Lung (tissue), 12 donors: ENCODE measurements around the gene UBE2I. TPM values are rescaled to one million over a fixed set of nuclear protein-coding genes. Genes with fewer than 3 reads are reported as not detected.

Experiments used
- ATAC-seq: fragments of 200-7000 bp; cut with Tn5 transposase; one replicate; pipeline ENCODE4 v1.9.1; 2020; ENCODE audit warnings: moderate number of reproducible peaks; ENCODE audit not compliant: insufficient read depth, low FRiP score
- DNase-seq, 3 donors: peaks; one replicate each; pipeline ENCODE4 v3.0.0-alpha.2; 2013 to 2017
- H3K27ac ChIP-seq, 2 donors: one replicate each; pipeline ENCODE4 v1.5.1; 2013; ENCODE audit warnings: mild to moderate bottlenecking in 2 of 2, moderate library complexity in 2 of 2, control low read depth in 1 of 2, inconsistent platforms in 1 of 2, low read depth in 1 of 2, low read length in 1 of 2
- H3K27me3 ChIP-seq, 3 donors: one replicate each; pipeline ENCODE4 v1.5.1; 2013; ENCODE audit warnings: low read length in 2 of 3; ENCODE audit not compliant: control insufficient read depth in 3 of 3, insufficient read depth in 3 of 3
- H3K36me3 ChIP-seq, 4 donors: one replicate each; pipeline ENCODE4 v1.5.1; 2013; ENCODE audit warnings: low read length in 4 of 4, mild to moderate bottlenecking in 1 of 4, moderate library complexity in 1 of 4; ENCODE audit not compliant: control insufficient read depth in 4 of 4, insufficient read depth in 4 of 4
- H3K4me1 ChIP-seq, 5 donors: one replicate each; pipeline ENCODE4 v1.5.1; 2013; ENCODE audit warnings: low read length in 5 of 5, mild to moderate bottlenecking in 2 of 5, moderate library complexity in 1 of 5; ENCODE audit not compliant: control insufficient read depth in 5 of 5, insufficient read depth in 5 of 5
- H3K4me3 ChIP-seq: one replicate; pipeline ENCODE4 v1.5.1; 2013; ENCODE audit warnings: mild to moderate bottlenecking, control low read depth, moderate library complexity
- H3K9ac ChIP-seq, 2 donors: one replicate each; pipeline ENCODE4 v1.5.1; 2013; ENCODE audit warnings: low read length in 2 of 2, control low read depth in 1 of 2; ENCODE audit not compliant: insufficient read depth in 1 of 2
- H3K9me3 ChIP-seq, 4 donors: one replicate each; pipeline ENCODE4 v1.5.1; 2013; ENCODE audit warnings: low read length in 3 of 4, mild to moderate bottlenecking in 1 of 4, moderate library complexity in 1 of 4; ENCODE audit not compliant: control insufficient read depth in 4 of 4, insufficient read depth in 3 of 4
- WGBS, 2 donors: extraction: QIAGEN DNeasy Blood & Tissue Kit; methylation state at CpG; one replicate each; pipeline ENCODE4 v1.1.7; 2013; 5-methylcytosine and 5-hydroxymethylcytosine counted together
- polyA plus RNA-seq, 2 donors: library from polyadenylated mRNA; stranded (reverse); fragments of 200-250 nt; gene quantifications; one replicate each; pipeline ENCODE4 v1.2.1, GENCODE V29; 2013
- total RNA-seq, 2 donors: library from RNA; depleted of rRNA in 1 of 2; stranded (reverse); fragments of >200 nt in 1 of 2; gene quantifications; one replicate each; pipeline ENCODE4 v1.2.1, GENCODE V29; 2014 to 2021
- TF ChIP-seq, protein P1 (sequence below): IDR thresholded peaks from 2 replicates; pipeline ENCODE4 v1.5.1; 2012; ENCODE audit warnings: mild to moderate bottlenecking; ENCODE audit errors: control extremely low read depth, extremely low read depth
- donor health status: control.
- donor health status: control.
- donor health status: Bipolar disorder and iron deficiency.
- donor health status: healthy.
- donor health status: DM: yes; HTN: yes; CAD: no.

UBE2I gene
- total and polyA plus RNA-seq, 4 donors, result 63.9 to 96.8 (median 81.5) TPM

DNA sequence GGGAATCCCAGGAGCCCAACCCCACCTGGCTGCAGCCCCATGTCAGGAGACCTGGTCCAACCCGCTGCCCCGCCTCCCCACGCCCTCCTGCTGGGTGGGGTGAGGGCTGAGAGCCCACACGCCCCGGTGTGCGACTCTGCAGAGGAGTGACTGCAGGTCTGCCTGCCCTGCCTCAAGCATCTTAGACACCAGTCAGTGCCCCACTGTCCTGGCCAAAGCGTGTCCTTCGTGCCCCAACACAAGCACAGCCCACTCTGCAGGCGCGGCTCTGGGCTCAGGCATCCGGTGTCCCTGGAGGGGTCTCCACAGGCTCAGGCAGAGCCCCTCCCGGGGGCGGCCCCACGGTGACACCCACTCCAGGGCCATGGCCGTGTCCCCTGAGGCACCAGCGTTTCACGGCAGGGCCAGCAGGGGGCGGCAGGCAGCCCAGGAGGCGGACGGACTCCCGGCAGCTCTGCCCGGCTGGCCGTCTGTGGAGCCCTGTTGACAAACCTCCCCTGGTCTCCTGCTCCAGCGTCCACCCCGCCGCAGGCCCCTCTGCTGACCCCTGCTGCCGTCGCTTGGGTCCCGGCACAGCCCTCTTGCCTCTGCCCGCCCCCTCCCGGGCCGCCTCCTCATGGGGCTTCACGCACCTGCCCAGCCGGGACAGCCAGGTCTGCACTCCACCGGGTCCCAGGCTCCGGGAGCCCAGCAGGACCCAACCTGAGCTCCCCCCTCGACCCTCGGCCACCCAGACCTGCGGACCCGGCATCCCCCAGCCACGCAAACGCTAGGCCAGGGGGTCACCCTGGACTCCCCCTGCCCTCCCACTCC is 8.6 kb upstream of the UBE2I start:
- Histone ChIP-seq H3K9ac (no peak overlapping the region), H3K9me3 (no peaks in the 10 kb centered on the region), H3K27me3 (peaks cover 0 to 16% (median 12%) of the 10 kb centered on the region in 3 donors), H3K4me3 (no peak overlapping the region), H3K4me1 (peaks cover 0 to 7% (median 0%) of the 10 kb centered on the region in 5 donors), H3K27ac (no peak overlapping the region), H3K36me3 (no peaks in the 10 kb centered on the region)
- 10 to 20% methylated on average over 38 to 42 of the region's 42 CpGs for WGBS, 2 donors
- TF ChIP-seq, protein P1, sequence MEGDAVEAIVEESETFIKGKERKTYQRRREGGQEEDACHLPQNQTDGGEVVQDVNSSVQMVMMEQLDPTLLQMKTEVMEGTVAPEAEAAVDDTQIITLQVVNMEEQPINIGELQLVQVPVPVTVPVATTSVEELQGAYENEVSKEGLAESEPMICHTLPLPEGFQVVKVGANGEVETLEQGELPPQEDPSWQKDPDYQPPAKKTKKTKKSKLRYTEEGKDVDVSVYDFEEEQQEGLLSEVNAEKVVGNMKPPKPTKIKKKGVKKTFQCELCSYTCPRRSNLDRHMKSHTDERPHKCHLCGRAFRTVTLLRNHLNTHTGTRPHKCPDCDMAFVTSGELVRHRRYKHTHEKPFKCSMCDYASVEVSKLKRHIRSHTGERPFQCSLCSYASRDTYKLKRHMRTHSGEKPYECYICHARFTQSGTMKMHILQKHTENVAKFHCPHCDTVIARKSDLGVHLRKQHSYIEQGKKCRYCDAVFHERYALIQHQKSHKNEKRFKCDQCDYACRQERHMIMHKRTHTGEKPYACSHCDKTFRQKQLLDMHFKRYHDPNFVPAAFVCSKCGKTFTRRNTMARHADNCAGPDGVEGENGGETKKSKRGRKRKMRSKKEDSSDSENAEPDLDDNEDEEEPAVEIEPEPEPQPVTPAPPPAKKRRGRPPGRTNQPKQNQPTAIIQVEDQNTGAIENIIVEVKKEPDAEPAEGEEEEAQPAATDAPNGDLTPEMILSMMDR, result peak; percentile 76
- DNase-seq (peak; percentile 38 to 72 (median 40)), ATAC-seq (peak; percentile 77)

DNA sequence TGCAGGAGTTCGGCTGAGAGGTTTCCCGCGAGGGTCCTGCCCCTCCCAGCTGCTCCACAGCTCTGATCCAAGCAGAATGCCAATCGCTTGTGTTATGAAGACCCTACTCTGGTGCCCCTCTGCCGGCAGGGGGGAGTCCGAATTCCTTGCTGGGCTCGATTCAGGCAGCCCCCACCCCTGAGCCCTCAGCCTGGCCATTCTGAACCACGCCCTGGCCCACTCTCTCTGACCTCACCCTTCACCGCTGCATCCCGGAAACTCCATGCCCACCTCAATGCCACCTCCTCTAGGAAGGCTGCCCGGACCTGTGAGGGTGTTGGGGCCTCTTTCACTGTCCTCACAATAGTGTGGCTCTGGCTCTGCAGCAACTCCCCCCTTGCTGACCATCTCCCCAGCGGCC is 7.9 kb upstream of the UBE2I start:
- no peaks in the 10 kb centered on the region for H3K9me3 ChIP-seq
- DNase-seq (no peak), ATAC-seq (no peak)
- no peak overlapping the region for H3K27ac ChIP-seq
- peaks cover 0 to 7% (median 0%) of the 10 kb centered on the region in 5 donors for H3K4me1 ChIP-seq
- H3K36me3 ChIP-seq, result no peaks in the 10 kb centered on the region
- TF ChIP-seq, protein P1, result no peak
- H3K27me3 ChIP-seq, result peaks cover 0 to 16% (median 12%) of the 10 kb centered on the region in 3 donors
- no peak overlapping the region for H3K4me3 ChIP-seq
- H3K9ac ChIP-seq, result no peak overlapping the region
- 80 to 85% methylated on average over 12 of the region's 12 CpGs for WGBS, 2 donors

DNA sequence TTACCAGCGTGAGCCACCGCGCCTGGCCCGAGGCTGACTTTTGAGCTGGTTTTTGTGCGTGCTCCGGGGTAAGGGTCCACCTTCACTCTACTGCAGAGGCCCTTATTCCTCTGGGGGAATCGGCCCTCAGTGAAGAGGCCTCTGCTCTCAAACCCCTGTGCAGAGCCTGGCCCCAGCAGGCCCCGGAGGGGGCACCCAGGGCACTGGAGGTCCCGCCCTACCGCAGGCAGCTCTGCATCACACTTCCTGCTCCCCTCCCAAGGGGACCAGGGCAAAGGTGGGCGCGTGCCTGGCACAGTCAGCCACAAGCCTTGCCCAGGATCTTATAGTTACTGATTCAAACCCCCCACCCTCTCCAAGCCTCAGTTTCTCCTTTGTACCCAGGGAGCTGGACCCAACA is 3.6 kb upstream of the UBE2I start:
- Histone ChIP-seq H3K36me3 (no peaks in the 10 kb centered on the region), H3K27me3 (peaks cover 0 to 4% (median under 1%) of the 10 kb centered on the region in 3 donors), H3K27ac (no peak overlapping the region), H3K9me3 (no peaks in the 10 kb centered on the region), H3K4me1 (peaks cover 0 to 4% (median 3%) of the 10 kb centered on the region in 5 donors), H3K9ac (no peak overlapping the region), H3K4me3 (no peak overlapping the region)
- TF ChIP-seq, protein P1, result no peak
- DNase-seq (no peak), ATAC-seq (no peak)
- 73 to 79% methylated on average over 12 of the region's 12 CpGs for WGBS, 2 donors
